HG03066 (cell line): ENCODE results near the gene TCN1.
"Not testable (repeated sequence)": the region's sequence is repeated elsewhere in the genome, so short reads cannot be mapped to it uniquely, and the experiment has no call there.

Source experiments
- ATAC-seq: cut with Tn5 transposase; IDR thresholded peaks from one replicate; pipeline ENCODE4 v1.9.1; 2021; ENCODE audit warnings: low read depth; ENCODE audit not compliant: unreplicated experiment

TCN1 gene, protein sequence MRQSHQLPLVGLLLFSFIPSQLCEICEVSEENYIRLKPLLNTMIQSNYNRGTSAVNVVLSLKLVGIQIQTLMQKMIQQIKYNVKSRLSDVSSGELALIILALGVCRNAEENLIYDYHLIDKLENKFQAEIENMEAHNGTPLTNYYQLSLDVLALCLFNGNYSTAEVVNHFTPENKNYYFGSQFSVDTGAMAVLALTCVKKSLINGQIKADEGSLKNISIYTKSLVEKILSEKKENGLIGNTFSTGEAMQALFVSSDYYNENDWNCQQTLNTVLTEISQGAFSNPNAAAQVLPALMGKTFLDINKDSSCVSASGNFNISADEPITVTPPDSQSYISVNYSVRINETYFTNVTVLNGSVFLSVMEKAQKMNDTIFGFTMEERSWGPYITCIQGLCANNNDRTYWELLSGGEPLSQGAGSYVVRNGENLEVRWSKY

DNA sequence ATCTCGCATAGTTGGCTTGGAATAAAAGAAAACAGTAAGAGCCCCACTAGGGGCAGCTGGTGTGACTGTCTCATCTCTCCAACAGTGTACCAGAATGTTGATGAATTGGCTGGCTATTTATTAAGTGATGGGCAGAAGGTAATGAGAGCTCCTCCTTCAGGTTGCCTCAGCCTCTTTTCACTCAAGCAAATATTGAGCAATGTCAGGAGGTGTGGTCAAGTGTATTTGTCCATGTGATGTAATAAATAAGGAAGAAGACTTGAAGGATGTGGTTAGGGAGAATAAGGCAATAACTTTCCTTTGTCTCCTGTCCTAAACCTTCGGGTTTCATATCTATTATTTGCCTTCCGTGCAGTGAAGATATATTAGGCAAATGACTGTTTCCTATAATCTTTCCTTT, at the start of gene TCN1:
Gene TCN1, minus strand, starts transcription at position 91 of the 400 bp plus-strand sequence. Its CDS starts 17 bp downstream, at position 74.
- ATAC-seq = no peak

DNA sequence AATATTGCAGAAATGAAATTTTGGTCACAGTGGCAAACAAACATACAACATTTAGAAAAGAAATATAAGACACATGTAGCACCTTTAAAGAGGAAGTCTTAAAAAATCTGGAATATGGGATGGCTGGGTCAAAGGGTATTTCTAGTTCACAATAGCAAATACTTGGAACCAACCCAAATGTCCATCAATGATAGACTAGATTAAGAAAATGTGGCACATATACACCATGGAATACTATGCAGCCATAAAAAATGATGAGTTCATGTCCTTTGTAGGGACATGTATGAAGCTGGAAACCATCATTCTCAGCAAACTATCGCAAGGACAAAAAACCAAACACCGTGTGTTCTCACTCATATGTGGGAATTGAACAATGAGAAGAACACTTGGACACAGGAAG, 37.3 kb upstream of the TCN1 start:
- ATAC-seq = not testable (repeated sequence)

DNA sequence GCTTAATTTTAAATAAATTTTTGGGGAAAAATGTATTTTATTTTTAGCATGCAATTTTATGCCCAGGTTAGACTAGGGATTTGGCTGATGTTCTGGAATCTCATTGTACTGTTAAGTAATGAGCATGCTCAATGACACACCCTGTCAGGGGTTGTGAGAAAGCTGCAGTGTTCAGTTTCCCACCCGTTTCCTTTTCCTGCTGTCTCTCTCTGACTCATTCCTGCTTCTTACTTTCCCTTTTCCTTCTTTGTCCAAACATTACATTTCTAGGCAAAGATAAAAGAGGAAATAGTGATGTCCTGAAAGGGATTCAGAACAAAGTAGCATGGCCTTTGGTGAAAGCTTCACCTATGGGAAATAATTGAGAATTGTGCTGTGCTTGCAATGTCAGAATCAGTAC, 35.0 kb upstream of the TCN1 start:
- no peak for ATAC-seq

DNA sequence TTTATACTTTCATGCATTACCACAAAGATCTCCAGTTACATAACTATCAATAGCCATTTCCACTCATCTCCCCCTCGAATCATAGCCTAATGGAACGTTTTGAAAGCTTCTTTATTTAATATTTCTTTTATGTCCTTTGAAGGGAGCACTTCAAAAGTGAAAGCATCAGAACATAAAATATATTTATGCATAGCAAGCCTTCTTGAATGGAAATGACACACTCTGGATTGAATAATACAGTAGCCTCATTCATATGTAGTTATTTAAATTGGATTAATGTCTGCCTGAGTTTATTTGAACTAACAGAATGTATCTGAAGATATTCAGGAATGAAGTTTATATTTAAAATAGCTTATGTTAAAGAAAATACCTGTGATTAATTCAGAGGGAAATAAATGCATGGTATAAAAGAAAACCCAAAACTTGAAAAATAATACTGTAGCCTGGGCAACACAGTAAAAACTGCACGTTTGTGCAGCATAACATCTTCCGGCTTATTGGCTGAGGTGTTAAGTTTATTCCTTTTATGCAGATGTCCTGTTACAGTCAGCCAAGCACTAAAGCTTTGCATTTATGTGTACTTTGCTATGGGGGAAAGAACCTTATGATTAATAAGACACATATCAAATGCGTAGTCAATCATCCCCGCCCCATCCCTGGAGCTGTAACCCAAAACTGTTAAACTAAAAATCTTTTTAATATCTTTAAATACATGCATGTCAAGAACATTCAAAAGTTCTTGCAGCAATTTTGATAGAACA, 34.3 kb upstream of the TCN1 start:
- ATAC-seq = no peak

DNA sequence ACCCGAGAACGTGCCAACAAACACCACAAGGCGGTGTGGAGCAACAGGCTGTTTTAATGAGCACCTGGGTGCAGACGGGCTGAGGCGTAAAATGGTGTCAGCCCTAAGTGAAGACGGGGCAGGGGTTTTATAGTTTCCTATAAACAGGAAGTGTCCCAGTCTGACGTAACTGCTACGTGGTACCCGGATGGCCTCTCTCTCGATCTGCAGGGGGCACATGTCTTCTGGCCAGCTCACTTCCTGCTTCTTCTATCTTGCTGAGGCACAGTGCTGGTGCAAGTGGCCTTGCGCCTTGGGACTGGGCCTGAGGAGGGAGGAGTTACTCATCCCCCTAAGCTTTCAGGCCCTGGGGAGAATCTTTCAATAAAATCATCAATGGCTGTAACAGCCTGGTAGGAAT, 33.2 kb upstream of the TCN1 start:
- ATAC-seq = no peak

DNA sequence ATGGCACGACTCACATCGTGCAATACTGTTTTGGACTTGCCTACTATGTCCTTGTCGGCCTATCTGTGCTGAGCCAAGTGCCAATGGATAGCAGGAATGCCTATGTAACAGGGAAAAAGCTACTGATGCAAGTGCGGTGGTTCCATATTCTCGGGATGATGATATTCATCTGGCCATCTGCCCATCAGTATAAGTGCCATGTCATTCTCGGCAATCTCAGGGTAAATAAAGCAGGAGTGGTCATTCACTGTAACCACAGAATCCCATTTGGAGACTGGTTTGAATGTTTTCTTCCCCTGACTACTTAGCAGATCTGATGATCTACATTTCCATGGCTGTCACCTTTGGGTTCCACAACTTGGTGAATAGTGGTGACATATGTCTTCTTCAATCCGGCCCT, 32.4 kb upstream of the TCN1 start:
- ATAC-seq = no peak

DNA sequence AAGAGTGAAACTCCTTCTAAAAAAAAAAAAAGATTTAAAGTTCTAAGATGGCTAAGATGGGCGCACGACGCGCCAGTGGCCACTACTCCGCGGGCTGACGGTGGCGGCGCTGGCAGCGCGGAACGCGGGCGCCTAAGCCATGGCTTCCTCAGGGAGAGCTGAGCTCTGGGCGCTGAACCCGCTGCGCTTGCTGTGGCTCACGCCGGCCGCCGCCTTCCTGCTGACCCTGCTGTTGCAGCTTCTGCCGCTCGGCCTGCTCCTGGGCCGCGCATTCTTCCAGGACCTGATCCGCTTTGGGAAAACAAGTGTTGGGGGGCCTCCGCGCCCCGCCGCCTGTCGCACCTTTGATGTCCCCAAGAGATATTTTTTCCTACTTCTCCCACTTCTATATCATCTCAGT, 31.8 kb upstream of the TCN1 start:
- ATAC-seq = no peak

DNA sequence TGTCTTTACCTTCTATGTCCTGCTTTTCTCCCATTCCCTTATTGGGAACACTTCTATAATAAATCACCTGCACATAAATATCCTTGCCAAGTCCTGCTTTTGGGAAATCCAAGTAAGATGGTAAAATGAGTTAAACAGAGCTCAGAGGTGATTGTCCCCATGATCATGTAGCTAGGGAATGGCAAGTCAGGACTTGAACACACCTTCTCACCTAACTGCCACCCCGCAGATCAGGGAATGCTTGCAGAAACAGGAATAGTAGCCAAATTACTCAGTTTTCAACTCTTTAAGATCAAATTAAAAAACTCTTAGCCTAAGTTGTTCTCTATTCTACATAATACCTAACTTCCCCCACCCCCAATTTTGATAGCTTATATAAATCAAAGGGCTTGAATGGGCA, 28.3 kb upstream of the TCN1 start:
- no peak for ATAC-seq

DNA sequence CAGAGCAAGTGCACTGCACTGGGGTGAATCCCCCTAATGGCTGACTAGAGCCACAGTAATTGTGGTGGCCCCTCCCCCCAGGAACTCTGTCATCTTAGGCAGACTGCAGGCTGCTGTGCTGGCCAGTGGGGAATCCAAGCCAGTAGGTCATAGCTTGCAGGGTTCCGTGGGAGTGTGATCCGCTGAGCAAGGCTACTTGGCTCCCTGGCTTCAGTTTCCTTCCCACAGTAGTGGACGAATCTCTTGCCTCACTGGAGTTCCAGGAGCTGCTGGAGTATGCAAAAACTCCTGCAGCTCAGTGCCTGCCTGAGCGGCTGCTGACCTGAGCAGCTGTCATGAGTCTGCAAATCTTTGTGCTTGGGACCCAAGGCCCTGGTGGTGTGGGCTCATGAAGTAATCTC, 25.5 kb upstream of the TCN1 start:
- no peak for ATAC-seq

DNA sequence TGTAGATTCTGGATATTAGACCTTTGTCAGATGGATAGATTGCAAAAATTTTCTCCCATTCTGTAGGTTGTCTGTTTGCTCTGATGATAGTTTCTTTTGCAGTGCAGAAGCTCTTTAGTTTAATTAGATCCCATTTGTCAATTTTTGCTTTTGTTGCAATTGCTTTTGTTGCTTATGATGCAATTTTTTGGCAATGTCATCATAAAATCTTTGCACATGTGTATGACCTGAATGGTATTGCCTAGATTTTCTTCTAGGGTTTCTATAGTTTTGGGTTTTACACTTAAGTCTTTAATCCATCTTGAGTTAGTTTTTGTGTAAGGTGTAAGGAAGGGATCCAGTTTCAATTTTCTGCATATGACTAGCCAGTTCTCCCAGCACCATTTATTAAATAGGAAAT, 20.9 kb upstream of the TCN1 start:
- not testable (repeated sequence) for ATAC-seq

DNA sequence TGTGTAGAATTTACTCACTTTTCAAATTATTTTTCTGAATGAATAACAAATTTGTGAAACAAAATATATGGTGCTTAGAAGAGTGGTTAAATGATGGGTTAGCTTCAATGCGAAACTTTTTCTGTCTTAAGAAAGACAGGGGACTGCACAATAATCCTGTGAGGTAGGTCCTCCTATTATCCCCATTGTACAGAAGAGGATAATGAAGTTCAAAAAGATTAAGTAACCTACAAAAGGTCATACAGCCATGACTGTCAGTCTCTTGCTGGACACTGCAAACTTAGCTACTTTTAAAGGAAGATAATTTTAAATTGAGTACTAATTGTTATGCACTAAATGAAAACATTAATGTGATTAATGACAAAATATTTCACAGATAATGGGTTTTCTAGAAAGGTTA, 17.3 kb upstream of the TCN1 start:
- ATAC-seq = no peak

DNA sequence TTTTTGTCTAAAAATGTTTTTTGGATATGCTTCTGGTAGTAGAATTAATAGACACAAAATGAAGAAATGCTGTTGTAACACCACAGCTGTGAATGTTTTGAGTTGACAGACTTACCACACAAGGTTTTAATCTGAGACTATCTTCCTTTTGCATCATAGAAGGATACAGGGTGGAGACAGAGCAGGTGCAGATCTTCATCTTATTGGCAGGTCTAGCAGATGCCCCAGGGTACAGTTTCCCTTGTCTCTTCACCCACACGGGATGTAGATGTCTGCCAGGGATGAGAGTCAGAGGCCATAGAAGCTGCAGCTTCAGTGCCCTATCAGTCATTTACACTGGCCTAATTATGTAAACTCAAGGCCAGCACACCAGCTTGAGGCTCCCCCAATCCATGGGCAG, 13.3 kb upstream of the TCN1 start:
- ATAC-seq = no peak

DNA sequence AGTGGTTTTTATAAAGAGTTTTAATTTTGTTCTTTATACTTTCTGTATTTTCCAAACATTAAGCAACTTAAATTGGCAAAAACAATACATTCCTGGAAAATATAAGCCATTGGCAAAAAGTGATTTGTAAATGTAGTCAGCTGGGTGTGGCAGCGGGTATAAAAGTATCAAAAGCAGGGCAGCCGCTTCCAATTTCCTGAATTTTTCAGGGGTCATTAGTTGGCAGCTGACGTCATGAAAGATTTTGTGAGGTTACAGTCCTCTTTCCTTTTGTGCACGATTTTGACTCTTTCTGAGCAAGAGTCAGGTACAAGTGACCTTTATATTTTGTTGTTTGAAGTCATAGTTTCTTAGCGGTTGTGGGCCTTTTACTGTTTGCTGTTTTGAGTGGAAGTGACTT, 12.3 kb upstream of the TCN1 start, which contains the start of gene OOSP3:
Gene OOSP3, plus strand, starts transcription at position 208 of the 400 bp plus-strand sequence. Its CDS starts 27 bp downstream, at position 235.
- no peak for ATAC-seq

DNA sequence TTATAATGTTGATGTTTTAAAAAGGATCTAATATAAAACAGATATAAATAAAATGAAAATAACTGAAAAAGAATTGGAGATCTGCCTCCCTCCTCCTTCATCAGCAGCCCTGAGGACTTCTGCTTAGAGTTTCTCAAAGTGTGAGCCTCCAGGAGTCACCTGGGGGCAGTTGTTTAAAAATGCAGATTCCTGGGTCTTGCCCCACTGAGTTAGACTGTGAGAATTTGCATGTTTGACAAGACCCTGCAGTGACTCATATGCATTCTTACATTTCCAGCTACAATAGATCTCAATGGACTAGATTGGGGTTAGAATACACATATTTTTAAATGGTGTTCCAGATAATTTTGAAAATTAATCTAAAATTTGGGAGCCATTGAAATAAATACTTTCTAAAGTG, 11.5 kb upstream of the TCN1 start:
- ATAC-seq = no peak

DNA sequence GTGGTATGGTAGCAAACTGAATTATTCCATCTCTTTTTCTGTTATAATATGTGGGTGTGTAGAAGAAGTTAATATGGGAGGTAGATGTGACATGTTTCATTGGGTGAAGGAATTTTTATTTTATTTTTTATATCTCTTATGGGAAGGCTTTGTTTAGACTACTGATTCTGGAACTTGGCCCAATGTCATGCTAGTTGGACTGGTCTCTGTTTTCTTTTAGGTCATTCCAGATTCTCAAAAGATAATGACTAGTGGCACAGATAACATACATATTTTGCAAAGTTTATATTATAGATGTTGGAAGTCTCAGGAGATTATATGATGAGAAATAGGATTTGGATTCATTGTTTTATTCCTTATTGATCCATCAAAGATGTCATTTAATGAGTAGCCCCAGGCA, 11.0 kb upstream of the TCN1 start:
- ATAC-seq = no peak

DNA sequence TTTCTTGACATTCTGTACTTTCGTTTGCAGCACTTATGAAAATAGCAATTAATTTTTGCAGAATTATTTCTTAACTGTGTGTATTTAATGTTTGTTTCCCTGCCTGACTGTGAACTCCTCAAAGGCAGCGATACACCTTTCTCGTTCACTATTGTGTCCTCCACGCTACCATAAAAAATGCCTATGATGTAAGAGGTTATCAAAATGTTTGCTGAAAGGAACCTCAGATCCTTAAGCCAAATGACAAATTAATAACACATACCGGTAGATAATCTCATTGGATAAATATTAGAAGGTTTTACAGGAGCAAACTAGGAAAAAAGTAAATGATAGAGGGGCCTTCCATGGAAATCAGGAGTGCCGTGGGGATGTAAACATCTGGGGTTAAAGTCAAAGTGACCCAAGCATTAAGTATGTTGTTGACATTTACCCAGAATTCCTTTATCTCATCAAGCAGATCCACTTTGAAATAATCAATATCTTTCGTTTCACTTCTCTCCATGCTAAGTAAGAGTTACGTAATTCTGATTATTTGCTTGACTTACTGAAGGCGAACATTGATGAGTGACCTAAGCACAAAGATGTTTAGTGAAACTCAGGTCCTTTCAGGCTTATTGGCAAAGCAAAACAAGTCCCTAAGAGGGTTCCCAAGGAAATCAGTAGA, 9.7 kb upstream of the TCN1 start:
- no peak for ATAC-seq

DNA sequence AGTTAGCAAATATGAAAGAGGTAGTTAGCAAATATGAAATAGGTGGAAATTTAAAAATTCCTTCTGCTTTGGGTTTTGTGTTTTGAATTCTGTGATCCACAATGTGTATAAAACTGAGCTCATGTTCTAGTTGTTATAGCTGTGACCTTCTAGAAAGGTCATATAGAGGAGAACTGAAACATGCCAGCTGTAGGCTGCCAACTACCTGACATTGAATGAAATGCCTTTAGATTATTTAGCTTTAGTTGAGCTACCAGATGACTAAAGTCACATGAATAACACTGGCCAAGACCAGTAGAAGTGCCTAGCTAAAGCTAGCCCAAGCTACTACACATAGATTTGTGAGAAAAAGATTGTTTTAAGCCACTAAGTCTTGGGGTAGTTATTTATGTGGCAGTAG, 5.8 kb upstream of the TCN1 start:
- ATAC-seq = no peak

DNA sequence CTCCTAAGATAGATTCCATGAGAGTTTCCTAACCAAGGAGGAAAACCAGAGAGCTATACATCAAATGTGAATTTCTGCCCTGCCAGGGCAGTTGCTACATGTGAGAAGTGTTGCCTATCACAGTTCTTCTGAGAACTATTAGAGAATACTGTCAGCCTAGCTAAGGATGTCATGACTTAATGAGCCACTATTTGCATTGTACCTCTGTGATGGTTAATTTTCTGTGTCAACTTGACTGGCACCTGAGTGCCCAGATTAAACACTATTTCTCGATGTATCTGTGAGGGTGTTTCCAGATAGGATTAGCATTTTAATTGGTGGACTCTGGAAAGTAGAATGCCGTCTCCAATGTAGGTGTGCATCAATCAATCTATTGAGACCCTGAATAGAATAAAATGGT, 1.7 kb upstream of the TCN1 start:
- ATAC-seq = no peak

DNA sequence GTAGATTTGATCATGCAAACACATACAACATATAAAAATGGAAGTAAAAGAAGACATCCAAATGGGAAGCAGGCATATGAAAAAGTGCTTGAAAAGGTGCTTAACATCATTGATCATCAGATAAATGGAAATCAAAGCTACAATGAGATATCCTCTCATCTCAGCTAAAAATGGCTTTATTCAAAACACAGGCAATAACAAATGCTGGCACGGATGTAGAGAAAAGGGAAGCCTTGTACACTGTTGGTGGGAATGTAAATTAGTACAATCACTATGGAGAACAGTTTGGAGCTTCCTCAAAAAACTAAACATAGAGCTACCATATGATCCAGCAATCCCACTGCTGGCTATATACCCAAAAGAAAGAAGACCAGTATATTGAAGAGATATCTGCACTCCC, 549 bp upstream of the TCN1 start:
- no peak for ATAC-seq

DNA sequence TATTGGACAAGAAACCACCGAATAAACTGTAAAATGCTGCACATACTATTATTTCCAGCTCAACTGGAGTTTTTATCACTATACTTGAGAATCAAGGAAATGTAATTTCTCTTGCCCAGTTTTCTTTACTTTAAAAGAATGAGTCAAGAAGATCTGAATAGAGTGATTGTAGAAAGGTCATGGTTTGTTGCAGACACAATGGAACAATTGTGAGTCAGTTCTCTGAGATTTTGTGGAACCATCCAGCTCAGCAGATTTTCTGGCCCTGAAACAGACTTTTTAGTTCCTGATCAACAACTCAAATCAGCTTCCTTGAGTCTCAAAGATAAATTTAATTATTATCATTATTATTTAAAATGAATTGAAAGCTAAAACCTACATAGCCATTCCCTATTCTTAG, 1.3 kb downstream of the TCN1 start:
- no peak for ATAC-seq

DNA sequence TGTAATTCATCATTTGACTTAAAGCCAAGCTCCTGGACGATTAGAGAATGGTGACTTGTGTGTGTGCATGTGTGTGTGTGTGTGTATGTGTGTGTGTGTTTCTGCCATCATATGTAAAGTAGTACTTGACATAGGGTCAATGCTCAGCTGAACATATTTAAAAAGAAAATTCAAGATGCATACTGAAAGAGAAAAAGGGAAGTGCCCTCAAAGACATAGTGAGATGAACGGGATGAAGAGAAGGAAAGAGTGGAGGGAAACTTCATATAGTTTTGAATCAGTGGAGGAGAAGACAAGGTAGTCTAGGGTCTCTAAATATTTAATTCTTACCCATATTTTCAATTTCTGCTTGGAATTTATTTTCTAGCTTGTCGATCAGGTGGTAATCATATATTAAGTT, 4.0 kb downstream of the TCN1 start:
- ATAC-seq = no peak
